GM12801 (cell line): ENCODE results near the gene GRIN3B.

ENCODE experiments used
- TF ChIP-seq, protein P1 (sequence below): IDR thresholded peaks from one replicate; pipeline ENCODE4 v1.5.1; 2011; ENCODE audit warnings: control low read depth; ENCODE audit not compliant: insufficient read length; ENCODE audit errors: extremely low read depth

GRIN3B gene

DNA sequence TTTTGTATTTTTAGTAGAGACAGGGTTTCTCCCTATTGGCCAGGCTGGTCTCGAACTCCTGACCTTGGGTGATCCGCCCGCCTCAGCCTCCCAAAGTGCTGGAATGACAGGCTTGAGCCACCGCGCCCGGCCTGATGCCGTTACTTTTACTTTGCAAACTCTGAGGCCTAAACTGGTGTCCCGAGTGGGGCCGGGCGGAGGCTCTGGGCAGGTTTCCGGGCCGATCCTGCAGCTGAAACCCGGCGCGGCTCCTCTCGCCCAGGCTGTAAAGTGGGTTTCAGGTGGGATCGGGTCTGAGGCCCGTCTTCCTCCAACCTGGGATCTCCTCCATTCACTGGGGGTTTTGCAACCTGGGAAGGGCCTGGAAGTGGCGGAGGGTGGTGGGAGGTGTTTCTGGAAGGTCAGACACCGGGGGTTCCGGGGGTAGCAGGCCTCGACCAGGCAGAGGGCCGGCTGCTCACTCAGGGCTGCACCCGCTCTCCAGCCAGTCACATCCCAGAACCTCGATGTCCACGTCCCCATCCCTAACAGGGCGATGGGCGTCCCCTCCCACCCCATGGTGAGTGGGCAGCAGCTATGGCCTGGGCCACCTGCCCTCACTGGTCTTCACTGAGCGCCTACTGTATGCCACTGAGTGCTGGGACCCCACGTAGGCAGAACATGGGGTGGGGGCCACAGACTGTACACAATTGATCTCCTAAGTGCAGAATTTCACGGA is 37.4 kb upstream of the GRIN3B start:
- TF ChIP-seq, protein P1, sequence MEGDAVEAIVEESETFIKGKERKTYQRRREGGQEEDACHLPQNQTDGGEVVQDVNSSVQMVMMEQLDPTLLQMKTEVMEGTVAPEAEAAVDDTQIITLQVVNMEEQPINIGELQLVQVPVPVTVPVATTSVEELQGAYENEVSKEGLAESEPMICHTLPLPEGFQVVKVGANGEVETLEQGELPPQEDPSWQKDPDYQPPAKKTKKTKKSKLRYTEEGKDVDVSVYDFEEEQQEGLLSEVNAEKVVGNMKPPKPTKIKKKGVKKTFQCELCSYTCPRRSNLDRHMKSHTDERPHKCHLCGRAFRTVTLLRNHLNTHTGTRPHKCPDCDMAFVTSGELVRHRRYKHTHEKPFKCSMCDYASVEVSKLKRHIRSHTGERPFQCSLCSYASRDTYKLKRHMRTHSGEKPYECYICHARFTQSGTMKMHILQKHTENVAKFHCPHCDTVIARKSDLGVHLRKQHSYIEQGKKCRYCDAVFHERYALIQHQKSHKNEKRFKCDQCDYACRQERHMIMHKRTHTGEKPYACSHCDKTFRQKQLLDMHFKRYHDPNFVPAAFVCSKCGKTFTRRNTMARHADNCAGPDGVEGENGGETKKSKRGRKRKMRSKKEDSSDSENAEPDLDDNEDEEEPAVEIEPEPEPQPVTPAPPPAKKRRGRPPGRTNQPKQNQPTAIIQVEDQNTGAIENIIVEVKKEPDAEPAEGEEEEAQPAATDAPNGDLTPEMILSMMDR = no peak

DNA sequence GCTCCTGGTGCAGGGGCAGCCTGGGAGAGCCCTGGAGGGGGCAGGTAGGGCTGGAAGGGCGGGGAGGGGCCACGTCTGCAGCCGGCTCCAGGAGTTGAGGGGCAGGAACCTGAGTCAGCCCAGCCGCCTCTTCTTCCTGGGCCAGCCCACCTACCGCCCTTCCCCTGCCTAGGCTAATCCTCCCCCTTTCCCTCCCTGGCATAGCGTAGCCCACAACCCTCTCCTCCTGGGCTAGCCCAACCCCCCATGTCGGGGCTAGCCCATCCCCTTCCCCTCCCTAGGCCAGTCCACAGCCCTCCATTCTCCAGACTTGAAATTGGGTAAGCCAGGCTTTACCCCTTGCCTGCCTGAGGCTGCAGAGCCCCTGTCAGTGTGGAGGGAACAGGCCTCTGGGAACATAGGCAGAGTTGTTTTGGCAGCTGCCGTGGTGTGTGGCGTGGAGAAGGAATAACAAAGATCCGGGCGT is 36.7 kb upstream of the GRIN3B start:
- TF ChIP-seq, protein P1 = no peak

DNA sequence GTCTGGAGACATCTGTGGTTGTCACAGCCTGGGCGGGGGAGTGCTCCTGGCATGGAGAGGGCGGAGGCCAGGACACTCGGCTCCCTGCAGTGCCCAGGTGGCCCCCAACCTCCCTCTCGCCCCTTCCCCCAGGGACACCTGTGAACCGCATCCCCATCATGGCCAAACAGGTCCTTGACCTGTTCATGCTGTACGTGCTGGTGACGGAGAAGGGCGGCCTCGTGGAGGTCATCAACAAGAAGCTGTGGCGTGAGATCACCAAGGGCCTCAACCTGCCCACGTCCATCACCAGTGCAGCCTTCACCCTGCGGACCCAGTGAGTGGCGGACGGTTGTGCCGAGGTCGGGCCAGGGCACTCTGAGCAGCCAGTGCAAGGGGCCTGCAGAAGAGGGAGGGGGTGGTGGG is 36.1 kb upstream of the GRIN3B start:
- TF ChIP-seq, protein P1 = no peak

DNA sequence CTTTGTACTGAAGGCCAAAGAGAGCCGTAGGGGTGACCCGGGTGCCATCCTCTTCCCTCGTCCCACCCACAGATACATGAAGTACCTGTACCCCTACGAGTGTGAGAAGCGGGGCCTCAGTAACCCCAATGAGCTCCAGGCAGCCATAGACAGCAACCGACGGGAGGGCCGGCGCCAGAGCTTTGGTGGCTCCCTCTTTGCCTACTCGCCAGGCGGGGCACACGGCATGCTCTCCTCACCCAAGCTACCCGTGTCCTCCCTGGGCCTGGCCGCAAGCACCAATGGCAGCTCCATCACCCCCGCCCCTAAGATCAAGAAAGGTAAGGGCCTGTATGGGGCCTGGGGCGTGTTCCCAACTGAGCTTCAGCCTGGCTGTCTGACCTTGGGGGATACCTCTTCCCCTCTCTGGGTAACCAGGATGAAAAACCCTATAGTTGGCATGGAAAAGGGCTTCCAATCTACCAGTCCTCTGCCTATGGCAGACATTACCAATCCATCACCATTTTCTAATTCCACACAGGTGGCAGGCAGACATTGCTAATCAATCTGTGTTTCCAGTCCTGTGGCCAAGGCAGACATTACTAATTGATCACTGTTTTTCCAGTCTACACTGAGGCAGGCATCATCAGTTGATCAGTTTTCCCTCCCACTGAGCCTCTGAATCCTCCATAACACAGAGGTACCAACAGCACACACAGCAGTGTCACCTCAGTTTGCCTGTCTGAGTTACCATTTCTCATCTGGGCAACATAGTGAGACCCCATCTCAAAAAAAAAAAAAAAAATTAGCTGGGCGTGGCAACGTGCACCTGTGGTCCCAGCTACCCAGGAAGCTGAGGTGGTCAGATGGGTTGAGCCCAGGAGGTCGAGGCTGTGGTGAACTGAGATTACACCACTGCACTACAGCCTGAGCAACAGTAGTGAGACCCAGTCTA is 35.2 kb upstream of the GRIN3B start:
- TF ChIP-seq, protein P1 = no peak

DNA sequence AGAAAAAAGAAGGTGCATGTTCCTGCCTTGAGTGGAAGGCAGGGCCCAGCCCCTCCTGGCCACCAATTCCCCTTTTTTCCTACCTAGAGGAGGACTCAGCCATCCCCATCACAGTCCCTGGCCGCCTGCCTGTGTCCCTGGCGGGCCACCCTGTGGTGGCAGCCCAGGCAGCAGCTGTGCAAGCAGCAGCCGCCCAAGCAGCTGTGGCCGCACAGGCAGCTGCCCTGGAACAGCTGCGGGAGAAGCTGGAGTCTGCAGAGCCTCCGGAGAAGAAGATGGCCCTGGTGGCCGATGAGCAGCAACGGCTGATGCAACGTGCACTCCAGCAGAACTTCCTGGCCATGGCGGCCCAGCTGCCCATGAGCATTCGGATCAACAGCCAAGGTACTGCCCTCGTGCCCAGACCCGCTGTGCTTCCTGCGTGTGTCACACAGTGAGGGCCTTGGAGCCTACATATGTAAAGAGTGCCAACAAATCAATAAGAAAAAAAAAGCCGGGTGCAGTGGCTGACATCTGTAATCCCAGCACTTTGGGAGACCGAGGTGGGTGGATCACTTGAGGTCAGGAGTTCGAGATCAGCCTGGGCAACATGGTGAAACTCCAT is 33.6 kb upstream of the GRIN3B start:
- TF ChIP-seq, protein P1 = no peak

DNA sequence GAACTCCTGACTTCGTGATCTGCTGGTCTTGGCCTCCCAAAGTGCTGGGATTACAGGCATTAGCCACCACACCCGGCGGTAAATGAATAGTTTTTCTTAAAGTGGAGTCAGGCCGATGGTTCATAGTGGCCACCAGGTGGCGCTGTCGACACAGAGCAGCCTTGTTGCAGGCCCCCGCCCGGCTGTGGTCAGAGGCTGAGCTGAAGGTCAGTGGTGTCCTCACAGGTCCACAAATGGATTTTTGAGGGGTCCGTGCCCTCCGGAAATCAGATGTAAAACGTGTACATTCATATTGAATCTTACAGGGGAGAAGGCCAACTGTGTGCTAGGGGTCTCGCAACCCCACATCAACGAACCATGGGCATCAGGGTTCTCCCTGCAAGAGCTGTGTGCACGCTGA is 29.5 kb upstream of the GRIN3B start:
- TF ChIP-seq, protein P1 = no peak

DNA sequence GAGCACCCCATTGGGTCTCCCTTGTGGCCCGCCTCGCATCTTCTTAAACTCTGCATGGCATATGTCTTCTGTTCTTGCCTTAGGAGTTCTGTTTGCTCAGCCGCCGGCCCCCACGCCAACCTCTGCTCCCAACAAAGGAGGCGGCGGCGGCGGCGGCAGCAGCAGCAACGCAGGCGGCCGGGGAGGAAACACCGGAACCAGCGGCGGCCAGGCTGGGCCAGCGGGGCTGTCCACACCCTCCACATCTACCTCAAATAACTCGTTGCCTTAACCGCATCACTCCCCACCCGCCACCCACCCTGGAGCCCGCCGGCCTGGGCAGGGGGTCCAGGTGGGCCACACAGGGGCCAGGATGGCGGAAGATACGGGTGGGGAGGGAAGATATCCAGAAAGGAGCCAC is 28.4 kb upstream of the GRIN3B start:
- TF ChIP-seq, protein P1 = no peak
